ENCODE measurements around the gene MEIS2. TPM values are rescaled to one million over a fixed set of nuclear protein-coding genes. Genes with fewer than 3 reads are reported as not detected.

Gene MEIS2
- not detected for total RNA-seq

GRCh38 chr15:37100109-37100965 lies at the start of gene MEIS2:
MEIS2 (minus strand) TSS chr15:37100549; CDS start chr15:37099466, 1,083 bp downstream.
- peaks cover 38% of the 10 kb centered on the region for H3K4me1 Mint-ChIP-seq
- H3K4me3 Mint-ChIP-seq: peak within 1 kb of the TSS; percentile 91
- DNase-seq: peak; percentile 48
- peaks cover 100% of the 10 kb centered on the region for H3K27me3 Mint-ChIP-seq
- H3K36me3 Mint-ChIP-seq: peaks cover 12% of the 10 kb centered on the region
- H3K9me3 Mint-ChIP-seq: peaks cover 4% of the 10 kb centered on the region
- peak within 1 kb of the TSS; percentile 69 for H3K27ac Mint-ChIP-seq

- Mint-ChIP-seq H3K36me3 (no peaks in the 10 kb centered on the region), H3K9me3 (no peaks in the 10 kb centered on the region), H3K4me1 (no peaks in the 10 kb centered on the region), H3K27me3 (peaks cover 3% of the 10 kb centered on the region), H3K27ac (no peak overlapping the region), H3K4me3 (no peak overlapping the region)
- DNase-seq: no peak
Measured at GRCh38 chr15:37149146-37149545, 48.8 kb upstream of the MEIS2 start.

- no peaks in the 10 kb centered on the region for H3K9me3 Mint-ChIP-seq
- no peak for DNase-seq
- no peaks in the 10 kb centered on the region for H3K4me1 Mint-ChIP-seq
- H3K27me3 Mint-ChIP-seq: peaks cover 3% of the 10 kb centered on the region
- H3K36me3 Mint-ChIP-seq: no peaks in the 10 kb centered on the region
- no peak overlapping the region for H3K27ac Mint-ChIP-seq
- H3K4me3 Mint-ChIP-seq: no peak overlapping the region
Measured at GRCh38 chr15:37148714-37149113, 48.4 kb upstream of the MEIS2 start.

DNA sequence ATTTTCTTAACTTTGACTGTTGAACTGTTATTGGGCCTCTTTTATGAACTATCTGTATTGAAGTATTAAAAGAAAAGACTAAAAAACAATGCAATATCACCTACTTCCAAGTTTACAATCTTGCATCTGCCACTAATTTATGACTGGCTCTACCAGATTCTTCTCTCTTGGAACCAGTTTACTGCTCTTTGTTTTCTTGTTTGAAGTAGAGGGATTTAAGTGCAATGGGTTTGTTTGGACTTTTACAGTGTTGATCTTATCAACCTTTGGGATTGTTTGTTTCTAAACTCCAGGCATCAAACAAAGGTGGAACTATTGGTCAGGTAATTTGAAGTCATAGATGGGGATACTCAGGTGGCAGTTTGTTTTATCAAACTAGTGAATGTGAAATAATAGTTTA lies 43.0 kb upstream of the MEIS2 start:
- no peaks in the 10 kb centered on the region for H3K36me3 Mint-ChIP-seq
- peaks cover 3% of the 10 kb centered on the region for H3K27me3 Mint-ChIP-seq
- no peak overlapping the region for H3K4me3 Mint-ChIP-seq
- H3K27ac Mint-ChIP-seq: no peak overlapping the region
- no peak for DNase-seq
- H3K4me1 Mint-ChIP-seq: peaks cover 3% of the 10 kb centered on the region
- H3K9me3 Mint-ChIP-seq: no peaks in the 10 kb centered on the region

- no peaks in the 10 kb centered on the region for H3K9me3 Mint-ChIP-seq
- H3K27me3 Mint-ChIP-seq: peaks cover 7% of the 10 kb centered on the region
- DNase-seq: no peak
- H3K4me1 Mint-ChIP-seq: peaks cover 3% of the 10 kb centered on the region
- no peak overlapping the region for H3K4me3 Mint-ChIP-seq
- no peaks in the 10 kb centered on the region for H3K36me3 Mint-ChIP-seq
- H3K27ac Mint-ChIP-seq: no peak overlapping the region
Measured at GRCh38 chr15:37142371-37142770, 42.0 kb upstream of the MEIS2 start.

- DNase-seq: no peak
- peaks cover 3% of the 10 kb centered on the region for H3K4me1 Mint-ChIP-seq
- H3K4me3 Mint-ChIP-seq: no peak overlapping the region
- peaks cover 18% of the 10 kb centered on the region for H3K27me3 Mint-ChIP-seq
- H3K27ac Mint-ChIP-seq: no peak overlapping the region
- H3K36me3 Mint-ChIP-seq: no peaks in the 10 kb centered on the region
- no peaks in the 10 kb centered on the region for H3K9me3 Mint-ChIP-seq
Measured at GRCh38 chr15:37140531-37141058, 40.2 kb upstream of the MEIS2 start.

GRCh38 chr15:37138591-37139215 lies 38.4 kb upstream of the MEIS2 start:
- no peaks in the 10 kb centered on the region for H3K36me3 Mint-ChIP-seq
- H3K9me3 Mint-ChIP-seq: no peaks in the 10 kb centered on the region
- H3K4me1 Mint-ChIP-seq: peaks cover 3% of the 10 kb centered on the region
- no peak overlapping the region for H3K27ac Mint-ChIP-seq
- no peak overlapping the region for H3K4me3 Mint-ChIP-seq
- H3K27me3 Mint-ChIP-seq: peaks cover 18% of the 10 kb centered on the region
- DNase-seq: no peak

DNA sequence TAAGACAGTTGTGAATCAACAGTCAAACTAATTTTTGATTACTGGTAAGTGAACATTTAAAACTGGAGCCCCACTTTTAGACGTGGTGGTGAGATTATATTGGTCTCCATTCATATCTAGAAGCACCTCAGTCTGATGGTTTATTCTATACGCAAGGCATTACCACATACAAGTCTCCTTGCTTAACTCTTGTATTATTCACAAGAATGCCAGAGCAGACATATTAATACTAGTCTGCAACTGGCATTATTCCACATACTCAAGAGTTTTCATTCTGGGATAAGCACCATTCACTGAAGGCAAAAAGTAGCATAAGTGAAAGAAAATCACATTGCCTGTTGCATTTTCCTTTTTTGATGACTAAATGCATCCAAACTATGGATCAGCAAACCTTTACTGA lies 36.9 kb upstream of the MEIS2 start:
- Mint-ChIP-seq H3K4me3 (no peak overlapping the region), H3K9me3 (no peaks in the 10 kb centered on the region), H3K36me3 (no peaks in the 10 kb centered on the region), H3K27me3 (peaks cover 18% of the 10 kb centered on the region), H3K27ac (no peak overlapping the region), H3K4me1 (peaks cover 3% of the 10 kb centered on the region)
- no peak for DNase-seq

- no peak overlapping the region for H3K4me3 Mint-ChIP-seq
- no peaks in the 10 kb centered on the region for H3K9me3 Mint-ChIP-seq
- H3K36me3 Mint-ChIP-seq: no peaks in the 10 kb centered on the region
- H3K4me1 Mint-ChIP-seq: peaks cover 3% of the 10 kb centered on the region
- DNase-seq: no peak
- peaks cover 18% of the 10 kb centered on the region for H3K27me3 Mint-ChIP-seq
- H3K27ac Mint-ChIP-seq: no peak overlapping the region
Measured at GRCh38 chr15:37136666-37137065, 36.3 kb upstream of the MEIS2 start.

DNA sequence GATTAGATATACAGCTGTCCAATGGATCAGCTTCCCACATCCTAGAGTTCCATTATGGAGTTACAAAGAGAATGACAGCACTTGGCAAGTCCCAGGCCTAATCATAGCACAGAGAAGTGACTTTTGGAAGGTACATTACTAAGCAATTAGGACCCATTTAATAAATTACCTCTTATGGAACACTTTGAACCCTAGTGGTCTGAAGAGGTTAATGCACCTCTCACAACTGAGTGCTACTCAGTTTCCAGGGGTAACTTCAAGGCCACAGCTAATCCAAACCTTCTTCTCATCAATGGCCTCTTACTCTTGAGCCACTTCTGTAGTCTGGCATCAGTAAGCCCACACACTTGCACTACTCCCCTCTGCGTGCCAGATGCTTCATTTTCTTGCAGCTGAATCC lies 34.9 kb upstream of the MEIS2 start:
- Mint-ChIP-seq H3K9me3 (no peaks in the 10 kb centered on the region), H3K4me3 (no peak overlapping the region), H3K27me3 (peaks cover 23% of the 10 kb centered on the region), H3K4me1 (peaks cover 3% of the 10 kb centered on the region), H3K36me3 (no peaks in the 10 kb centered on the region), H3K27ac (no peak overlapping the region)
- DNase-seq: no peak

GRCh38 chr15:37134699-37135131 lies 34.4 kb upstream of the MEIS2 start:
- H3K36me3 Mint-ChIP-seq: no peaks in the 10 kb centered on the region
- H3K4me3 Mint-ChIP-seq: no peak overlapping the region
- peaks cover 3% of the 10 kb centered on the region for H3K4me1 Mint-ChIP-seq
- no peaks in the 10 kb centered on the region for H3K9me3 Mint-ChIP-seq
- peaks cover 24% of the 10 kb centered on the region for H3K27me3 Mint-ChIP-seq
- H3K27ac Mint-ChIP-seq: no peak overlapping the region
- DNase-seq: no peak

GRCh38 chr15:37134244-37134643 lies 33.9 kb upstream of the MEIS2 start:
- Mint-ChIP-seq H3K36me3 (no peaks in the 10 kb centered on the region), H3K4me1 (peaks cover 3% of the 10 kb centered on the region), H3K27ac (no peak overlapping the region), H3K9me3 (no peaks in the 10 kb centered on the region), H3K4me3 (no peak overlapping the region), H3K27me3 (peaks cover 27% of the 10 kb centered on the region)
- no peak for DNase-seq

- Mint-ChIP-seq H3K27me3 (peaks cover 24% of the 10 kb centered on the region), H3K4me1 (no peaks in the 10 kb centered on the region), H3K27ac (no peak overlapping the region), H3K36me3 (no peaks in the 10 kb centered on the region), H3K4me3 (no peak overlapping the region), H3K9me3 (no peaks in the 10 kb centered on the region)
- DNase-seq: no peak
Measured at GRCh38 chr15:37133602-37134001, 33.3 kb upstream of the MEIS2 start.

GRCh38 chr15:37132826-37133417 lies 32.6 kb upstream of the MEIS2 start:
- no peaks in the 10 kb centered on the region for H3K9me3 Mint-ChIP-seq

DNA sequence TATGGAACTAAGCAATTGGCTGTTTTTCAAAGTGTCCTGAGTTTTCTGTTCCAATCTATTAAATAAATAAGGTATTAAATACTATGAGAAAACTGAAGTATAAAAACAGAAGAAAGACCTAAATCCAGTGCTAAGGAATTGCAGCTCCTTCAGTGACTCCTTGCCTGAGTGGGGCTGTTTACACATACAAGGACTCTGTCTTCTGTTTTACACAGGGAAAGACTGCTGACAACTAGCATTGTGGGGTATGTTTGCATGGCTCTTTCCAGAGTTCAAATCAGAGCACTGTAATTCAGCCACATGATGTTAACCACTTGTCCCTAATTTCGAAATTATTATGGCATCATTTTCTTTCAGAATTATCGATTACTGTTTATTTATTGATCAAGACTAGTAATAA lies 31.3 kb upstream of the MEIS2 start:
- H3K27ac Mint-ChIP-seq: no peak overlapping the region
- no peaks in the 10 kb centered on the region for H3K36me3 Mint-ChIP-seq
- no peak for DNase-seq
- no peak overlapping the region for H3K4me3 Mint-ChIP-seq
- H3K9me3 Mint-ChIP-seq: no peaks in the 10 kb centered on the region
- no peaks in the 10 kb centered on the region for H3K4me1 Mint-ChIP-seq
- H3K27me3 Mint-ChIP-seq: peaks cover 17% of the 10 kb centered on the region

More at GRCh38 chr15:37132826-37133417, 32.6 kb upstream of the MEIS2 start:
- no peak overlapping the region for H3K4me3 Mint-ChIP-seq
- no peaks in the 10 kb centered on the region for H3K4me1 Mint-ChIP-seq
- DNase-seq: no peak
- no peaks in the 10 kb centered on the region for H3K36me3 Mint-ChIP-seq
- H3K27ac Mint-ChIP-seq: no peak overlapping the region
- H3K27me3 Mint-ChIP-seq: peaks cover 23% of the 10 kb centered on the region

Data from activated naive CD8-positive, alpha-beta T cell treated with anti-CD3 and anti-CD28 coated beads for 36 hours (primary cell).